RCC 7860 (cell line): Measurements from ENCODE around the gene CDH12.
"Not testable (repeated sequence)": the region's sequence is repeated elsewhere in the genome, so short reads cannot be mapped to it uniquely, and the experiment has no call there.

Source experiments
- DNase-seq: peaks from one replicate; pipeline ENCODE4 v3.0.0-alpha.2; 2015; ENCODE audit warnings: low spot score
- FAIRE-seq: peaks from 2 replicates; lab custom pipeline; 2012; peaks lifted over from hg19 to GRCh38; lab: Jason Lieb, UNC

Gene CDH12

GRCh38 chr5:22188651-22189050 is 664.5 kb downstream of the CDH12 start:
- not testable (repeated sequence) for DNase-seq, FAIRE-seq

GRCh38 chr5:22187632-22188228 is 665.4 kb downstream of the CDH12 start:
- not testable (repeated sequence) for DNase-seq, FAIRE-seq

GRCh38 chr5:22169226-22169625 is 683.9 kb downstream of the CDH12 start:
- FAIRE-seq, DNase-seq: not testable (repeated sequence)

- DNase-seq, FAIRE-seq: not testable (repeated sequence)
These were observed 684.4 kb downstream of the CDH12 start for GRCh38 chr5:22168704-22169103.

DNA sequence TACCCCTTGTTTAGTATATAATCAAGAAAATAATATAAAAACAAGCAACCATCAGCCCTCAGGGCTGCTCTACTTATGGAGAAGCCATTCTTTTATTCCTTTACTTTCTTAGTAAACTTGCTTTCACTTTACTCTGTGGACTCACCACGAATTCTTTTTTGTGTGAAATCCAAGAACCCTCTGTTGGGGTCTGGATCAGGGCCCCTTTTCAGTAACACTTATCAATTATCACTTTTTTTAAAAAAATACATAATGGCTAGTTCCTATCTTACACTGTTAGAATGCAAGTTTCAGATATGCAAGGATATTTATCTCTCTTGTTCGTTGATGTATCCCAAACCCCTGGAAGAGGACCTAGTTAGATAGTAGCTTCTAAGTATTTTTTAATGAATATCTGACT is 687.2 kb downstream of the CDH12 start:
- not testable (repeated sequence) for FAIRE-seq, DNase-seq

DNA sequence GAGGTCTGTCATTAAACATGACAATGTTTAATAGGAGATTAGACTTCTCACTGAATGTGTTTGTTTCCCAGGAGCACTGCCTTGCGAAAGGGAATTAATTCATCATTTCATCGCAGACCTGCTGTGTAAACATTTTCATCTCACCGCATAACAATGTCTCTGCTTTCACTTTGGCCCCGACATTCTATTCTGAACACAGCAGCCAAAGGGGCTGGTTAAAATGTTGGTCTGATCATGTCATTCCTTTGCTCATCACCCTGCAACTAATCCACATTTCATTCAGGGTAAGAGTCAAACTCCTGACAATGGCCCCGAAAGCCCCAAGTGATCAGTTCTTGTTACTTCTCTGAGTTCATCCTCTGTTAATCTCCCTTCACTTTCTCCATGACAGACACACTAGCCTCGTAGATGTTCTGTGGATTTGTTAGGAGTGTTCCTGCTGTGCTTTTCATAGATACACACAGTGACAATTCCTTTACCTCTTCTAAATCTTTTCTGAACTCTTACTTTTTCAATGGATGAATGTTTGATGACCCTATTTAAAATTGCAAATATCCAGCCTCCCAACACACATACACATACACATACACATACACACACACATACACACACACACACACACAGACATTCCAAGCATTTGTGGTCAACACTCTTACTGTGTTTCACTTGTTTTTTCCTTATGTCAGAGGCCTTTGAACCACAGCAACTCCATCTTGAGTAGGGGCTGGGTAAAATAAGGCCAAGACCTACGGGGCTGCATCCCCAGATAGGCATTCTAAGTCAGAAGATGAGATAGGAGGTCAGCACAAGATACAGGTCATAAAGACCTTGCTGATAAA is 688.0 kb downstream of the CDH12 start:
- not testable (repeated sequence) for DNase-seq, FAIRE-seq

DNA sequence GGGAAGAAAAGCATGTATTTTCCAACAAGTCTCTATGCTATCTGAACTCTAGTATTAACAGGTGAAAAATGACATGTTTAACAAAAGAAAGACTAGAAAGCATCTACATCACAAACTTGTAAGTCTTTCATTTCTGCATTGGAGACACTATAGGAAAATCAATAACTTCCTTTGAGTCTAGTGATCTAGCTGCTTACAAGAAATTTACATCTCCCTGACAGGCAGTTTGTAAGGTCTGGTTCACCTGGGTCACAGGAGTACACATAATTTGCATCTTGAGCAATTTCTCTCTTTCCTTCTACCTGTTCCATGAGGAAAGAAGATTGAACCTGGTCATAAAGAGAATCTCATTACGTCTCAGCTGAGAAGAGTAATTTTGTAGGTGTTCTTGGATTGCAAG is 696.2 kb downstream of the CDH12 start:
- not testable (repeated sequence) for FAIRE-seq, DNase-seq

GRCh38 chr5:22154779-22155178 is 698.4 kb downstream of the CDH12 start:
- FAIRE-seq, DNase-seq: not testable (repeated sequence)

- DNase-seq, FAIRE-seq: not testable (repeated sequence)
These were observed 701.3 kb downstream of the CDH12 start for GRCh38 chr5:22151801-22152200.

DNA sequence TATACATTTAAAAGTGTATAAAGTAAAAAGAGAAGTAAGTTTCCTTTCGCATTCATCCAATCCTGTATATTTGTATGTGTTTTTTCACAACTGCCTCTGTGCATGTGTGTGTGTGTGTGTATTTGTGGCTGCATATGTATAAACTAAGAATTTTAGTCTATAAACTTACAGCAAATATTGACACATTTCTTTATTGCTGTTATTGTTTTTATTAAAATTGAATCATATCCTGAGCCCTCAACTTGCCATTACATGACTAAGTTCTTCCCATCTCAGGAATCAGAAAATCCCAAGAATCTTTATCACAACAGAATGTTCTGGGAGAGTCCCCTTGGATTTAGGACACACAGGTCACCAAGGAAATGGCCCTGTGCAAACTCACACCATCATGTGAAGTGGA is 712.7 kb downstream of the CDH12 start:
- DNase-seq, FAIRE-seq: not testable (repeated sequence)

DNA sequence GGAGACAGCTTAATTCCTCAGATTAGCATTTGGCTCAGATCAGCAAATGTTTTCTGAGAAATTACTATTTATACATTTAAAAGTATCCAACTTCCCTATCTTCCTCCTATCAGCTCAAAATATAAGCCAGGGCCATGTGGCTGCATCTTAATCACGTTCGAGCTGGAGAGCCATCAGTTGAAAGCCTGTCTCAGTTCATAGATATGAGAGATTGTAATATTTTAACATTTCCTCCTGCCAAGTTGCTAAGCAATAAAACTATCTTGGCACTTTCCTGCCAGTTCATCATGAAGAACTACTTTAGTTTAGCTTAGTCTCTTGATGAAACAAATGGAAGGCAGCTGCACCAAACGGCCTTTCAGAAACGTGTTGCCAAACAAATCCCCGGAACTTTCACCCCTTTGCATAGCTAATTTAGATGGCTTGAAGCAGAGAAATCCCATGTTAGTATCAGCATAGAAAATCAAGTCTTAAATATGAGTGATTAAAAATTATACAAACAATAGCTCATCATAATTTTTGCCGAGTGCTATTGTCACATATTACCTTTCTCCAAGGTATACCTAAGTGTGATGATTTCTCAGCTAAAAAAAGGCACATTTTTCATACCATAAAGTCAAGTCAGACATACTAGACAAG is 713.4 kb downstream of the CDH12 start:
- DNase-seq, FAIRE-seq: not testable (repeated sequence)

GRCh38 chr5:22111320-22111719 is 741.8 kb downstream of the CDH12 start:
- DNase-seq: no peak
- FAIRE-seq: no peak

DNA sequence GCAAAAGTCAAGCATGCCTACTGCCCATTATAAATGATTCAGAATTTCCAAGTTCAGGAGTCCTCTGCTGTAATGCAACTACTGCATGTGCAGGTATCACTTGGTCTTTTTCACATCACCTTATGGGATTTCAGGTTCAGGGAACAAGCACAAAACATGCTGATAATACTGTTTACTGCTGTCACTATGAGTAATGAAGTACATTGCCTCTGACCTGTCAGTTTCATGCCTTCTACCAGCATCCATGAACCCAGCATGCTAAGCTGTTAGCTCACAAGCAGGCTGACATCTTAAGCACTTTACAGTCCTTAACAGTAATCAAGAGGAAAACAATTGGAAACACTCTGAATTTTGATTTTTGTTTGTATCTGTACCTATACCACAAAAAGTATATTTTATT is 743.8 kb downstream of the CDH12 start:
- no peak for FAIRE-seq

DNA sequence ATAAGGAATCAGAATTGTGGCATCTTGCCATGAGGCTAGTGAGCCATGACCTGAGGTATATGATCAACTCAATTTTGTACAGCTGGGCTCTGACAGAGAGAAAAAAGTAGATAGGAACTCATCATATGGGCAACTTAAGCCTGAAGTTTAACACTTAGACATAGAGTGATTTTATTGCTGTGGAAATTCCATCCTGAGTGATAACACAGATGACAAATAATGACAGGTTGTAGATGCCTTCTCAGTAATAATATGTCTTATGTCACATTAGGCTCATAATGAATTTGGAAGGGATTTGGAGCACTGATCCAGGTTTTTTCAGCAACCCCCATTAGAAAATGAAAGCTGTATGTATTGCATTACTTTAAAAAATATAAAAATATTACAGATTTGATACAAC is 744.6 kb downstream of the CDH12 start:
- FAIRE-seq: no peak
- no peak for DNase-seq

More for the DNA sequence above, 743.8 kb downstream of the CDH12 start:
- DNase-seq: no peak

GRCh38 chr5:22102823-22103359 is 750.3 kb downstream of the CDH12 start:
- no peak for FAIRE-seq
- DNase-seq: no peak

DNA sequence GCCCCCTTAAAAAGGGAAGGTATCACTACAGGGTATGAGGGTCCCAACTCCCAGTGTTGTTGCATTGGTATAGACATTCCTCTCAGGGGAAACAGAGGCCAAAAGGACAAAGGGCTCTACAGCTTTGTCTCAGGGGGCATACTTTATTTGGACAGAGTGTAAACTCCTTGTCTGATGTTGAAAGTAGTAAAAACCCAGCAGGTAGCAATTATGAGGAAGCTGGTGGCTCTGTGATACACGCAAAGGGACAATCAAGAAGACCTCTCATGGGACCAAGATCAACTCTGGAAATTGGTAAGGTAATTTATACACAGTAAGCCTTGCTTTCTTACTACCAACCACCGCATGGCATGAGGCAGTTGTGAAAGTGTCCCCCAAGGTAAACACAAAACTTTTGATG is 764.6 kb downstream of the CDH12 start:
- no peak for DNase-seq
- no peak for FAIRE-seq

GRCh38 chr5:22079566-22079965 is 773.6 kb downstream of the CDH12 start:
- FAIRE-seq: no peak
- DNase-seq: no peak

- DNase-seq: no peak
- FAIRE-seq: no peak
These were observed 774.1 kb downstream of the CDH12 start for GRCh38 chr5:22079002-22079401.

- FAIRE-seq: no peak
- no peak for DNase-seq
These were observed 776.6 kb downstream of the CDH12 start for GRCh38 chr5:22076586-22076985.

- FAIRE-seq (no peak), DNase-seq (no peak)
These were observed 782.9 kb downstream of the CDH12 start for GRCh38 chr5:22070186-22070728.

- FAIRE-seq: no peak
- no peak for DNase-seq
These were observed 789.4 kb downstream of the CDH12 start for GRCh38 chr5:22063717-22064116.
